GM06990 (cell line): ENCODE measurements around the gene RELN.

Source experiments
- DNase-seq: peaks from one replicate; pipeline ENCODE4 v3.0.0-alpha.2; 2011; ENCODE audit not compliant: insufficient read length; ENCODE audit errors: extremely low read depth
- H3K27me3 ChIP-seq: replicated peaks from 2 replicates; pipeline ENCODE4 v1.6.0; 2011; ENCODE audit warnings: low read length; ENCODE audit not compliant: control insufficient read depth, insufficient read depth
- H3K36me3 ChIP-seq: 2 replicates; pipeline ENCODE4 v1.5.1; 2011; ENCODE audit warnings: low read length; ENCODE audit not compliant: control insufficient read depth, insufficient read depth
- H3K4me3 ChIP-seq: replicated peaks from 2 replicates; pipeline ENCODE4 v1.5.1; 2011; ENCODE audit warnings: low read depth, mild to moderate bottlenecking, control low read depth, low read length
- CTCF ChIP-seq: IDR thresholded peaks from 2 replicates; pipeline ENCODE4 v1.5.1; 2011; ENCODE audit warnings: low read length, control low read depth, mild to moderate bottlenecking, inconsistent platforms; ENCODE audit not compliant: insufficient read depth, poor library complexity, severe bottlenecking

Gene RELN

GRCh38 chr7:103985565-103986126 is 3.8 kb downstream of the RELN start:
- TF ChIP-seq CTCF, result no peak
- no peak for DNase-seq
- peaks cover 1% of the 10 kb centered on the region; the same call in 1 of the 2 replicates for H3K27me3 ChIP-seq
- H3K36me3 ChIP-seq, result no peaks in the 10 kb centered on the region
- H3K4me3 ChIP-seq, result no peak overlapping the region

GRCh38 chr7:103984050-103984449 is 5.4 kb downstream of the RELN start:
- no peak for DNase-seq
- no peak for TF ChIP-seq CTCF
- no peaks in the 10 kb centered on the region for H3K36me3 ChIP-seq
- 0 out of 2 replicates have a peak, but pooled peaks cover 1% of the 10 kb centered on the region for H3K27me3 ChIP-seq
- no peak overlapping the region for H3K4me3 ChIP-seq

- no peak for DNase-seq
- no peak overlapping the region for H3K4me3 ChIP-seq
- no peak for TF ChIP-seq CTCF
- 0 out of 2 replicates have a peak, but pooled peaks cover 1% of the 10 kb centered on the region for H3K27me3 ChIP-seq
- H3K36me3 ChIP-seq, result no peaks in the 10 kb centered on the region
Observed at GRCh38 chr7:103983201-103983977, 6.1 kb downstream of the RELN start.

- no peak for TF ChIP-seq CTCF
- Histone ChIP-seq H3K36me3 (no peaks in the 10 kb centered on the region), H3K27me3 (0 out of 2 replicates have a peak, but pooled peaks cover 1% of the 10 kb centered on the region), H3K4me3 (no peak overlapping the region)
- DNase-seq, result no peak
Observed at GRCh38 chr7:103981003-103981423, 8.4 kb downstream of the RELN start.

GRCh38 chr7:103972779-103973434 is 16.6 kb downstream of the RELN start:
- H3K36me3 ChIP-seq, result no peaks in the 10 kb centered on the region
- TF ChIP-seq CTCF, result no peak
- no peaks in the 10 kb centered on the region for H3K27me3 ChIP-seq
- H3K4me3 ChIP-seq, result no peak overlapping the region
- no peak for DNase-seq
